ENCODE results near the gene ZNF544.

Gene ZNF544

GRCh38 chr19:58228585-58229254 is at the start of gene ZNF544:
ZNF544 (plus strand) TSS chr19:58228914; CDS start chr19:58244024, 15,110 bp downstream.
- DNase-seq = peak; percentile 46

- DNase-seq = peak; percentile 32
Observed at GRCh38 chr19:58181902-58182576, 46.7 kb upstream of the ZNF544 start.

DNA sequence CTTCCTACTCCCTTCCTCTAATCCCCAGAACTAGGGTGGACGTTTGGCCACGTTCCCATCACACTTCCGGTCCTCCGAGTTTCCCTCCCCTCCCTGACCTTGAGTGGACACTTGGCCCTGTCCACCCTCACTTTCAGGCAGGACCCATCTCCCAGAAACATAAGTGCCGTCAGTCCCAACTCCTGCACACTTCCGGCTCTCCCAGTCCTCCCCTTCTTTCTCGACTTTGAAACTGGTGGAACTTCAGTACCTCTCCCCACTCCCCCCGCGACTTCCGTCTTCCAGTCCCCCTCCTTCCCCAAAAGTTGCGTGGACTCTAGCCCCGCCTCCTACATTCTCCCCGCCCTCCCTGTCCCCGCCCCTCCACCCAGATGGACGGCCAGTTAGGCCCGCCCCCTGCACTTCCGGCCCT is 46.1 kb upstream of the ZNF544 start:
- peak; percentile 71 for DNase-seq

DNA sequence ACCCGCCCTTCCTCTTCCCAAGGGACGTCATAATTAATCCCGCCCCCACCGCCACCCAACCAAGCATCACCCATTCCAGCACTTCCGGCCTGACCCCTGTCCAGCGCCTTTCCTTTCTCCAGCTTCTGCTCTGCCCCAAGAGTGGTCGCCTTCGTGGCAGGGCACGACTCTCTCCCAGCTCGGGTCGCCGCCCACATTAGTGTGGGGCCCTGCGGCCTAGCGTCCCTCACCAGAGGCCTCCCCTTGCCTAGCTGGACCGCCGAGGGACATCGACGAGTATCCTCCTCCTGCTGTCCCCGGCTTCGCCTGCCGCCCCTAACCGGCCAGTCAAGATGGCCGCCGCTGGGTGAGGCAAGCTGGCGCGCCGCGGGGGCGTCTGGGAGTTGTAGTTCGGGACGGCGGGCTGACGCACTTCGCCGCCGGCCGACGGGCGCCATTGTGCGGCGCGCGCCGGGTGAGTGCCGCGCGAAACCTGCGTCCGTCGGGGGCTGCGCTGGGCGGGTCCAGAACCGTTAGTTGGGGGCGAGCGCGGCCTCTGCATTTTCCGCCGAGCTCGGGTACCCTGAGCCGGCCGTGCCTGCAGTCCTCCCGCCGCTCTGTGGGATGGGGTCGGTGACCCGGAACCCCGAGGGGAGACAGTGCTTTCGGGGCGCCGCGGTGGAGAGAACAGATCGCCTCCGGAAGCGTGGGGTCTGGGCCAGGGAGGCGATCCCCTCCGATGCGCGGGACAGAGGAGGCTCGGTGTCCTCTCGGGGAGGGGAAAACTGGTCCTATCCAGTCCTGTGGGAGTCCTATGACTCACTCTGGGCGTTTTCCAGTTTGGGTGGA is 45.5 kb upstream of the ZNF544 start, which contains the start of gene ZNF274:
TSS of gene ZNF274 (plus strand) at position 73 of the 828 bp plus-strand sequence. CDS start 905 bp downstream, outside the sequence.
- DNase-seq = peak; percentile 68

DNA sequence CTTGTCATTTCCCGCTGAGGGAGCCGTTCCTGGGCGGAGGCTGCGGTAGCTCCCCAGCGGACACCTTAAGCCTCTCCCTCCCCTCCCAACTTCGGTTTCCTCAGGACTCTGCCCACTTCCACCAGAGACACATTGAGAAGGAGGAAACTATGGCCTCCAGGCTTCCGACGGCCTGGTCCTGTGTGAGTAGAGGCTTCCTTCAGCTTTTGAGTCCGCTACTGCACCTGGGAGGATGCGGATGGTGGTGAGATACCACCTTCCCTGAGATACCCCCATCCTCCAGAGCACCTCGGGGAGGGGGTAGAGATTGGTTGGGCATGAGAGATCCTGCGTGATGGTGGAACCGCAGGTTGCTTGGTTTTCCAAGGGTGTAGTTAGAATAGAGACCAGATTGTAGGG is 44.9 kb upstream of the ZNF544 start:
- no peak for DNase-seq

DNA sequence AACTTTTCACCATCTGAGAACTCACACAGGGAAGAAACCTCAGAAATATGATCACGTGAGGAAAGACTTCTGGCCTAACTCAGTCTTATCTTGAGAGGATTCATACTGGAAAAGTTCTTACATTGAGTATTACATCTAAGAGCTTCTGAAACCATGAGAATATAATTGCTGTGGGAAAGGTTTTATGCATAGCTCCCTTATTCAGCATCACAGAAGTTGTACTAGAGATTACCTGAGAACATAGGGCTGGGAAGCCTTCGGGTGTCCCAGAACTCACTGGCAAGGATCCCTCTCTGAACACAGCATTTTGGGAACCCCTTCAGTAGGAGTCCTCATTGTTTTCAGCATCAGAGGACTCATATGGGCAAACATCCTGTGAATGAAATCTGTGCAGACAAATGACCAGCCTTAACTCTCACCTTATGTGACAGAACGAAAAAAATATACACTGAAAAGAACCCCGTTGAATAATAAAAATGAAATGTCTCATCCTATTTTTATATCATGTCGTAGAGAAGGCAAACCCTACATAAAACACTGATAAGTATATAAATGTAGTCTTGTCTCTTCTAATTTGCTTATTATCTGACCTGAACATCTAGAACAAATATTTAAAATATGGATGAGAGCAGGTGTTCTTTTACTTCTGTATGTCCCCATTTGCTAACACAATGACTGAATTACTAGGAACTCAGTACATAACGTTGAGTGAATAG is 31.7 kb upstream of the ZNF544 start:
- no peak for DNase-seq

- DNase-seq = no peak
Observed at GRCh38 chr19:58203814-58204475, 24.8 kb upstream of the ZNF544 start.

GRCh38 chr19:58204566-58204965 is 24.1 kb upstream of the ZNF544 start:
- DNase-seq = no peak

DNA sequence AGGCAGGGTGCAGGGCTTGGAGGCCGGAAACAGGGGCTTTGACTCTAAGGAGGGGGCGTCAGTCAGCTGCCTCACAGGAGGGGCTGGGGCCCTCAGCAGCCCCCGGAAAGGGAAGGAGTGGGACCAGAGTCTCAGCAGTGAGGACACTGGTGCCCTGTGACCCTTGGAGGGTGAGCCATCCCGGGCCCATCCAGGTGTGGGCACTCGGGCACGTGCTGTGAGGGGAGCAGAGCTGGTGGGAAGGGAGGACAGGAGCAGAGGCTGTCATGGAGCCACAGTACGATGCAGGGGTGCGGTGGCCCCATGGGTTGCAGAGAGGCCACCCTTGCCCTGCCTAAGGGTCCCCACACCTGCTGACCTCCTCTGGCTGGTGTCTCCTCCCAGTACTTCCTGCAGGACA is 19.1 kb upstream of the ZNF544 start:
- DNase-seq = no peak

- DNase-seq = no peak
Observed at GRCh38 chr19:58212336-58213074, 16.2 kb upstream of the ZNF544 start.

GRCh38 chr19:58213075-58213369 is 15.7 kb upstream of the ZNF544 start:
- no peak for DNase-seq

DNA sequence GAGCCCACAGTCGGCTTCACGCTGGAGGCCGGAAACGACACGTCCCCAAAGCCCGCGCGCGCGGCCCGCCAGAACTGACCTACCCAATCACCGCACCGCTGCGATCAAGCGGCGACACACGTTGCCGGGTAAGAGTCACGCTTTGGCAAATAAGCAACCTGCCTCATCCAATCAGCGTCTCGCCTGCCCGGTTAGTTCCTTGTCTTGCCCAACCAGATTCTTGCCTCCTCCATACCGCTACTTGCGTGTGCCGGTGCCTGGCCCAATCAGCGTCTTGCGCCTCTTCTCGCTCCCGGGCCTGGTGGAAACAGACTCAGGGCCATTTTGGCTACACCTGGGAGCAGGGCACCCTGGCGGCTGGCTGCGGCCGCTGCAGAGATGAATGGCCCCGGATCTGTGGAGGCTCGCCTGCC is 11.6 kb upstream of the ZNF544 start:
- DNase-seq = no peak

DNA sequence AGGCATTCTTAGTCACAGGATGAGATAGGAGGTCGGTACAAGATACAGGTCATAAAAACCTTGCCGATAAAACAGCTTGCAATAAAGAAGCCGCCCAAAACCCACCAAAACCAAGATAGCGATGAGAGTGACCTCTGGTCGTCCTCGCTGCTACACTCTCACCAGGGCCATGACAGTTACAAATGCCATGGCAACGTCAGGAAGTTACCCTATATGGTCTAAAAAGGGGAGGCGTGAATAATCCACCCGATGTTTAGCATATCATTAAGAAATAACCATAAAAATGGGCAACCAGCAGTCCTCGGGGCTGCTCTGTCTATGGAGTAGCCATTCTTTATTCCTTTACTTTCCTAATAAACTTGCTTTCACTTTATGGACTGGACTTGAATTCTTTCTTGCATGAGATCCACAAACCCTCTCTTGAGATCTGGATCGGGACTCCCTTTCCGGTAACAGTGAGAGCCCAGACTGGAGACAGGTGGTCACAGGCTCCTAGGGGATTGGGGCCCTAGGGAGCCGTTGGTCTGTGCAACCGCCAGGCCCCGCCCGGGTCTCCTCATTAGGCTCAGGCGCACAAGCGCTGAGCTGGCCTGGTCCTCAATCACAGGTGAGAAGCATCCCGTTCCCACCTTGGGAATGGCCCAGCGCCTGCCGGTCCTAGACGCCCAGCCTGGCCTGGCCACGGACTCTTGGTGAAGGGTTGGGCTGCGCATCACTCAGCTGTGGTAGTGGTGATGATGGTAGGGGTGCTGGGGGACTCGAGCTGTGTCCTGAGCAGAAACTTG is 10.9 kb upstream of the ZNF544 start:
- no peak for DNase-seq

GRCh38 chr19:58218899-58219298 is 9.8 kb upstream of the ZNF544 start:
- no peak for DNase-seq

GRCh38 chr19:58227964-58228584 is 640 bp upstream of the ZNF544 start:
- no peak for DNase-seq

DNA sequence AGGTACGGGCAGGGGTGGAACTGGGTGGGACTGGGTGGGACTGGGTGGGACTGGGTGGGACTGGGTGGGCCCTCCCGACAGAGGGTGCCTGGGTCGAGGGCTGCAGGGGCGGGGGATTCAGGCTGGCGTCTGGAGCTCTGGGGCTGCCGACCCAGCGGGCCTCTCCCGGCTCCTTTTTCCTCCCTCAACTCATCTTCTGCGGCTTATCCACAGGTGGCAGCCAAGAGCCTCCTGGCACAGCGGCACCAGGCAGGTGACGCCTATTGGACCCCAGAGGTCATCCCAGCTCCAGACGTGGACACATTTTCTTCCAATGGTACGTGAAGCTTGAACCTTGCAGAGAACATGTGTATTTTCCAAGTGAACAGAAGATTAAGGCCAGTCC is 533 bp downstream of the ZNF544 start:
- DNase-seq = no peak

DNA sequence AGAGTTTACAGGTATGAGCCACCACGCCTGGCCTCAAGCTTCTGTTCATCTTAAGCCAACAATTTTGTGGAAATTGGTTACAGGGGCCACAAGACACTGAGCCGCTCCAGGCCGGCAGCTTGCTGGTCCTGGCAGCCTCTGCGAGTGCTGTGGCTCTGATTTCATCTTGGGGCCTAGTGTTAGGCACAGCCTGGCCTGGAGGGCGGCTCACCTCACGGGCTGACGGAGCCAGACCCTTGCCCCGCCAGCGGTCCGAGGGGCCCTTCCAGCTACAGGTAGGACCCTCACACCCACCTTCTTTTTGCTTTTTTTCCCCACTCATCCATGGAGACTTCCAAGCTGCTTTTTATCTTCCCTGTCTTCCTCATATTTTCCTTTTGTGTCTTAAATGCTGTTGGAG is 8.6 kb downstream of the ZNF544 start:
- DNase-seq = no peak

DNA sequence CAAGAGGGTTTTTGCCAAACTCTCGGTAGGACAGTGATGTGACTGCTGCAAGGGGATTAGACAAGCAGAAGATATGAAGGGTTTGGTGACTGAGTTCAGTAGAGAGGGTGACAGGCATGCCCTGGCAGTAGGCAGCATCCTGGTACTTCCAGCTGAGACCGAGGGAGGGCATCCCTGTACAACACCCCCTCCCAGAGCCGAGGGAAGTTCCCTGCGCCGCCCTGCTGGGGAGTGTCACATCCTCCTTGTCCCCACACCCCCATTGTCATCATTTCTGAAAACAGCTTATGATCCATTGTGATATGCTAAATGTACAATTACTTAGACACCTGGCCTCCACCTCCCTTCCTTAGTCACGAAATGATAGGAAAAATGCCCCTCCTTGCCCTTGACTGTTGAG is 14.6 kb downstream of the ZNF544 start:
- DNase-seq = no peak

DNA sequence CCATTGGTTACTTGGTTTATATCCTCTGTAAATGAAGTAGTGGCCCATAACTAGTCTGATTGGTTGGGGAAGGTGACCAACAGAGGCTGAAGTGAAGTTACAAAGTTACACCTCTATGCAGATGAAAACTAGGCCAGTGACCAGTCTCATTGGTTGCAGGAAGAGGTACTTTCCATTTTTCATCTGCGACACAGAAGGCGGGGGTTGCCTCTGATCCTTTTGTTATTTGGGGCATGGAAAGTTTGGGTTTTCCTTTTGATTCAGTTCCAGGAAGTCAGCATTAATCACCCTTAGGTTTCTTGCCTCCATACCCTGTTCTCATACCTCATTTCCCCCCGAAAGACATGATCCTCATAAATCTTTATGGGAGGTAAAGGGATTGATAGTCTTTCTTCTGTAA is 20.2 kb downstream of the ZNF544 start:
- DNase-seq = no peak

DNA sequence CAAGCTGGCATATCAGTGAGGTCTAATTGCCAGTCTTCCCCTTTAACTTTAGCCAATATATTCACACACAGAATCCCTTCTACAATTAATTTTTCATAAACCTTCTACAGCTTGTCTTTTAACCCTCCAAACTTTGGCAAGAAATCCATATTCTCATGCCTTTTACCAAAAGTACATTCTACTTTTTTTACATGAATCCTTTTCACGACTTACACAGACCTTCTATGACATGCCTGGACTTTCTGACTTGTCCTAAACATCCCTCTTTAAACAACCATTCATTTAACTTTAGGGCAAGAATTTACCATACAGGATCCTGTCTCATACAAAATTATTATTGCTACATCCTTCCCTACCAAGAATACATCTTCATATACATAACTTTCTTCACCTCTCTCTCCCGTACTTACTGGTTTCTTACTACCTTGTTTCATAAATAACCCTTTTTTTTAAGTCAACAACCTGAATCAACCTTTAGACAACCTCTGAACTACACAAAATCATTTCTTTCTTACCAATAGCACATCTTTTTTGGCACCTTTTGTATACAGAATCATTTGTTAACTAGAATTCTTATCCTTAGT is 23.5 kb downstream of the ZNF544 start:
- DNase-seq = no peak

Measured in NK-92 treated with Interleukin-12 subunit alpha and Interleukin-12 subunit beta, amount 100 ng/mL, for 24 hours (cell line).